Adipocyte (in vitro differentiated cells): ENCODE data around the gene MS4A10.
"Not testable (repeated sequence)": the region's sequence is repeated elsewhere in the genome, so short reads cannot be mapped to it uniquely, and the experiment has no call there.

Experiments
- DNase-seq: peaks from one replicate; pipeline ENCODE4 v3.0.0-alpha.2; 2015; ENCODE audit warnings: low read depth
- H3K27me3 ChIP-seq: replicated peaks from 2 replicates; pipeline ENCODE4 v1.7.0; 2013; ENCODE audit warnings: mild to moderate bottlenecking, low read length, moderate library complexity; ENCODE audit not compliant: control insufficient read depth, insufficient read depth
- H3K36me3 ChIP-seq: 2 replicates; pipeline ENCODE4 v1.7.0; 2013; ENCODE audit warnings: low read length, mild to moderate bottlenecking, moderate library complexity; ENCODE audit not compliant: control insufficient read depth, insufficient read depth, severe bottlenecking
- H3K4me1 ChIP-seq: 2 replicates; pipeline ENCODE4 v1.7.0; 2013; ENCODE audit warnings: mild to moderate bottlenecking, low read length, moderate library complexity; ENCODE audit not compliant: control insufficient read depth, insufficient read depth
- H3K4me3 ChIP-seq: 2 replicates; pipeline ENCODE4 v1.7.0; 2013; ENCODE audit warnings: mild to moderate bottlenecking, low read length, moderate library complexity
- H3K9ac ChIP-seq: 2 replicates; pipeline ENCODE4 v1.7.0; 2013; ENCODE audit warnings: mild to moderate bottlenecking, low read length, moderate library complexity
- H3K9me3 ChIP-seq: 2 replicates; pipeline ENCODE4 v1.7.0; 2013; ENCODE audit warnings: mild to moderate bottlenecking, low read length, moderate library complexity; ENCODE audit not compliant: control insufficient read depth

The MS4A10 gene

DNA sequence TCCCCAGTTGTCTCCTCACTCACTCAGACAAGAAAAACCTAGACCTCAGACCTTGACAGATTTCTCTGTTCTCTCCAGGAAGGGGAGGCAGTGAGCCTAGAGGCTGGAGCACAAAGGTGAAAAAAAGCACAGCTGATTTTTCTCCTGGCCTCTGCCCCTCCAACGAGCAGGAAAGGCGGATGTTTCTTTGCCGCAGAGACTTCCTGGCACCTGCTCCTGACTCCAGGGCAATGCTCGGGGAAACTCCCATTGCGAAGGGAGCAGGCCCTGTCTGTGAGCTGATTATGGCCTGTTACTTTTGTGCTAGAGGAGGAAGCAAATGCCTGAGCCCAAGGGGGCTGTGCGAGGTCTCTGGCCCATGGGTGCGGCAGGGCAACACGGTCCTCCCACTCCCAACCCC, 25.4 kb downstream of the MS4A10 start:
- no peak for DNase-seq
- H3K4me3 ChIP-seq: no peak overlapping the region
- no peak overlapping the region for H3K9ac ChIP-seq
- peaks cover 37% of the 10 kb centered on the region for H3K27me3 ChIP-seq
- no peaks in the 10 kb centered on the region for H3K4me1 ChIP-seq
- no peaks in the 10 kb centered on the region for H3K36me3 ChIP-seq
- peaks cover 4% of the 10 kb centered on the region for H3K9me3 ChIP-seq

DNA sequence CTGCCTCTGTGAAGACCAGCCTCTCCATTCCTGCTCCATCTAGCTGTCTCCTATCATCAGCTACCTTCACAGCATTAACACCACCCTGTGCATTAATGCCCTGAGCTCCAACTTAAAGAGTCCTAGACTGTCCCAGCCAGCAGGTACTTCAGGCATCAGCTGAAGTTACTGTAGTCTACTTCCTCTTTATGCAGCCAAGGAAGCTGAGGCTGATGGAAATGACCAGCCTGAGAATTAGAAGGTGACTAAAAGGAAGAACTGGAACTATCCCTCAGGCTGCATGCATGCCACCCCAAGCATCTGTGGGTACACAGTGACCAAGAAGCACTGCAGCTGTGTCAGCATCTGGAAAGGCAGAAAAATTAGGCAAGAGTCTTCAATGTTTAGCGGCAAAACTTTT, 28.2 kb downstream of the MS4A10 start:
- no peak overlapping the region for H3K9ac ChIP-seq
- no peaks in the 10 kb centered on the region for H3K36me3 ChIP-seq
- peaks cover 33% of the 10 kb centered on the region for H3K27me3 ChIP-seq
- H3K4me3 ChIP-seq: no peak overlapping the region
- H3K4me1 ChIP-seq: no peaks in the 10 kb centered on the region
- DNase-seq: no peak
- peaks cover 19% of the 10 kb centered on the region for H3K9me3 ChIP-seq

DNA sequence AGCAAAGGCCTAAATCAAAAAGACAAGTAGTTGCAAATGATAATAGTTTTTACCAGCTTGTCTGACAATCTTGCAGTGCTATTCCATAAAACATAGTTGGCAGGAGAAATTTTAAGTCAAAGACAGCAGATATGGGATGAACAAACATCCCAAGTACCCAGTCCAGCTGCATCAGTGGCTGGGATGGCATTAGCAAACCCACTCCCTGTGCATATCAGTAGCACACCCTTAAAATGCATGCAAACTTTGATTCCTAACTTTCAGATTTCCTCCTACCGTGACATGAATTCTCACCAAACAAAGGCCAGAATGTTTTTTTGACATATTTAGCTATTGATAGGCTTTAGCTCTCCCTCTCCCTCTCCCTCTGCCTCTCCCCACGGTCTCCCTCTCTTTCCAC, 29.0 kb downstream of the MS4A10 start:
- DNase-seq: no peak
- H3K4me1 ChIP-seq: no peaks in the 10 kb centered on the region
- H3K9ac ChIP-seq: no peak overlapping the region
- peaks cover 19% of the 10 kb centered on the region for H3K9me3 ChIP-seq
- no peaks in the 10 kb centered on the region for H3K36me3 ChIP-seq
- no peak overlapping the region for H3K4me3 ChIP-seq
- H3K27me3 ChIP-seq: peaks cover 33% of the 10 kb centered on the region

DNA sequence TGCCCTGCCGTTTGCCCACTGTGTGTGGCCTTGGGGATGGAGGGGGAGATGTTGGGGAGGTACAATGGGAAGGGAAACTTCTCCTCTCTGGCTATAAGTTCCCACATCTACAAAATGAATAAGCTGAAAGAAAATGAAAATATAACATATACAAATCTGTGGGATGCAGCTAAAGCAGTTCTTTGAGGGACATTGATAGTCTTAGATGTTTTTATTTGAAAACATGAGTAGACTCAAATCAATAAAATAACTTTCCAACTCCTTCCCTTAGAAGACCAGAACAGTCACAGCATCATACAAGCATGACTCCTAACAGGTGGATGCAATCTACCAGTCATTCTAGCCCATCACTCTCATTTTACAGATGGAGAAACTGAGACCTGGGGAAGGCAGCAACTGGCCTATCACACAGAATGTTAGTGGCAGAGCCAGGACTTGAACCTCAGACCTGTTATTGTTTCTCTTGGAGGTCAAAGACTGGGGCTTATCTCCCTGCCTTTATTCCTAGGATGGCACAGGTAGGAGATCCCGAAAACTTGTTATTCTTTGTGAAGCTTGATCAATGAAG, 31.5 kb downstream of the MS4A10 start:
- H3K4me3 ChIP-seq: no peak overlapping the region
- peaks cover 19% of the 10 kb centered on the region for H3K9me3 ChIP-seq
- DNase-seq: no peak
- peaks cover 2% of the 10 kb centered on the region for H3K4me1 ChIP-seq
- H3K9ac ChIP-seq: no peak overlapping the region
- peaks cover 37% of the 10 kb centered on the region for H3K27me3 ChIP-seq
- H3K36me3 ChIP-seq: no peaks in the 10 kb centered on the region

DNA sequence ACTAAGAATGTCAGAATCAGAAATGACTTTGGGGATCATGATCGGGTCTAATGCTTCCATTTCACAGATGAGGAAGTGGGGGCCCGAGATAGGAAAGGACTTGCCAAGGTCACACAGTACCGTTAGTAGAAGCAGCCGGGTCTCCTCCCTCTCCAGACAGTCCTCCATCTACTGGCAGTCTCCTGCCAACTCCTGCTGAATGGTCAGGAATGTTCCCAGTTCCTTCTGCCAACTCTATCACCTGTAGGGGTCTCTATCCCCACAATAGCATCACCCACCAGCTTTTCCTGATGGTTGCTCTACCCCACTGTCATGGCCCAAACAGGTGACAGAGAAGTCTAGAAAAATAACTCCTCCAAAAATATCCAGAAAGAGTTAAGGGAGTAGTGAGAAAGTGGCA, 32.9 kb downstream of the MS4A10 start:
- Histone ChIP-seq H3K4me3 (no peak overlapping the region), H3K27me3 (peaks cover 29% of the 10 kb centered on the region), H3K36me3 (no peaks in the 10 kb centered on the region), H3K4me1 (peaks cover 5% of the 10 kb centered on the region), H3K9me3 (peaks cover 18% of the 10 kb centered on the region), H3K9ac (no peak overlapping the region)
- no peak for DNase-seq

DNA sequence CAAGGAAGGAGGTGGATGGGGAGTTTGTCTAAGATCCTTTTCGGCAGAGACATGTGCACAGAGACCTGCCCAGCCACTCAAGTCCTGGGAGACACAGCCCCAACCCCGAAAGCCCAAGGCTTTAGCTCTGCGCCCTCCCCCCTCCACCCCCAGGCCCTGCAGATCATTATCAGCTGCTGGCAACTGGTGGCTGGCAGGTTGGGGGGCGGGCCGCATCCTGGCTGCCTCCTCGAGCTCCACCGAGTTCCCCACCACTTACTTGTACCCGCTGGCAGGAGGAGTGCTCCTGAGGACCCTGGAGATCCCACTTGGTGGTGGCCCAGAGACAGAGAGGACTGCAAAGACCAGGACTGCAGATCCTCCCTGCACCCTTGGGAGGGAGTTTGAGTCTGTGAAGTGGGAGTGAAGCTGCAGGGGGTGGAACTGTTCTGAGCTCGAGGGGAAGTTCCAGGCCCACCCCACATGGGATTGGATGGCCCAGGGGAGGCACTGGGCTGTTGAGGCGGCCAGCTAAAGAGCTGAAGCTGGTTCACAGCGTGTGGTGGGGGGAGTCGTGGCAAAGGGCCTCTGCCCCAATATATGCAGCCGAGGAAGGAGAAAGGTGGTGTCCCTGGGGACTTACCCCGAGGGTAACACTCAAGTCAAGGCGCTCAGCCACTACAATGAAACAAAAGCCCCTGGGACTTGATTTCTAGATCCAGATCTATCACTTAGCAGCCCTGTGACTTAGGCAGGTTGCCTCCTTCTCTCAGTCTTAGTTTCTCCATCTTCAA, 36.9 kb downstream of the MS4A10 start:
- Histone ChIP-seq H3K4me1 (peaks cover 5% of the 10 kb centered on the region), H3K9ac (no peak overlapping the region), H3K4me3 (no peak overlapping the region), H3K27me3 (peaks cover 30% of the 10 kb centered on the region), H3K9me3 (peaks cover 7% of the 10 kb centered on the region), H3K36me3 (no peaks in the 10 kb centered on the region)
- no peak for DNase-seq

DNA sequence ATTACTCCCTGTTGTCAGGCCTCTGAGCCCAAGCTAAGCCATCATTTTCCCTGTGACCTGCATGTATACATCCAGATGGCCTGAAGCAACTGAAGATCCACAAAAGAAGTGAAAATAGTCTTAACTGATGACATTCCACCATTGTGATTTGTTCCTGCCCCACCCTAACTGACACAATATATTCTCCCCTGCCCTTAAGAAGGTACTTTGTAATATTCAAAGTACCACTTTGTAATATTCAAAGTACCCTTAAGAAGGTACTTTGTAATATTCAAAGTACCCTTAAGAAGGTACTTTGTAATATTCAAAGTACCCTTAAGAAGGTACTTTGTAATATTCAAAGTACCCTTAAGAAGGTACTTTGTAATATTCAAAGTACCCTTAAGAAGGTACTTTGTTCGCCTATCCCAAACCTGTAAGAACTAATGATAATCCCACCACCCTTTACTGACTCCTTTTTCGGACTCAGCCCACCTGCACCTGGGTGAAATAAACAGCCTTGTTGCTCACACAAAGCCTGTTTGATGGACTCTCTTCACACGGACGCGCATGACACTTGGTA, 38.7 kb downstream of the MS4A10 start:
- peaks cover 48% of the 10 kb centered on the region for H3K27me3 ChIP-seq
- not testable (repeated sequence) for H3K4me1 ChIP-seq, DNase-seq, H3K9ac ChIP-seq, H3K36me3 ChIP-seq, H3K9me3 ChIP-seq, H3K4me3 ChIP-seq

DNA sequence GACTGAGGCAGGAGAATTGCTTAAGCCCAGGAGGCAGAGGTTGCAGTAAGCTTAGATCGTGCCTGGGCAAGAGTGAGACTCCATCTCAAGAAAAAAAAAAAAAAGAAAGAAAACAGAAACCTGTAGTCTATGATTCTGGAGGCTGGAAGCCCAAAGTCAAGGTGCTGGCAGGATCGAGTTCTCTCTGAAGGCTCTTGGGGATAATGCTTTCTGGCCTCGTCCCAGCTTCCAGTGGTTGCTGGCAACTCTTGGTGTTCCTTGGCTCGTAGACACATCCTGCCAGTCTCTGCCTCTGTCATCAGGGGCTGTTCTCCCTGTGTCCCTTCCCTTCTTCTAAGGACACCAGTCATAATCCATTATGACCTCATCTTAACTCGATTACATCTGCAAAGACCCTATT, 40.0 kb downstream of the MS4A10 start:
- H3K36me3 ChIP-seq: no peaks in the 10 kb centered on the region
- peaks cover 5% of the 10 kb centered on the region for H3K4me1 ChIP-seq
- peaks cover 44% of the 10 kb centered on the region for H3K27me3 ChIP-seq
- H3K9ac ChIP-seq: no peak overlapping the region
- no peak for DNase-seq
- H3K9me3 ChIP-seq: no peaks in the 10 kb centered on the region
- H3K4me3 ChIP-seq: no peak overlapping the region

DNA sequence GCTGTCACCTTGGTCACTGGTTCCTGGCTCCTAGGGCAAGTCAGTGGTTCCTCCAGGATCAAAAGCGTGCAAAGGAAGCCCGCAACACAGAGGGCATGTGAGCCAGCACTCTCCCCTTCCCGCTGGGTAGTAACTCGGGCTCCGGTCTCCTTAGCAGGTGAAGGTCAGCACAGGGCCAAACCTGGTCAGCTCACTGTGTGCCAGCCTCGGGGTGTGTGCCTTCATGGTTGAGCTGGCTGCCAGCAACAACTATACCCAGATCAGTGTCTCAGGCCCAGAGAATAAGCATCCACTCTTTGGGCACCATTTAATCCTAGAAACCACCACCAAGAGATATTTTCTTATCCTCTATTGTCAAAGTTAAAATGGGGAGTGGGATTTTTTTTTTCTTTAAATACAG, 40.7 kb downstream of the MS4A10 start:
- H3K9ac ChIP-seq: no peak overlapping the region
- no peaks in the 10 kb centered on the region for H3K36me3 ChIP-seq
- DNase-seq: no peak
- H3K4me1 ChIP-seq: peaks cover 5% of the 10 kb centered on the region
- no peaks in the 10 kb centered on the region for H3K9me3 ChIP-seq
- H3K27me3 ChIP-seq: peaks cover 39% of the 10 kb centered on the region
- H3K4me3 ChIP-seq: no peak overlapping the region

DNA sequence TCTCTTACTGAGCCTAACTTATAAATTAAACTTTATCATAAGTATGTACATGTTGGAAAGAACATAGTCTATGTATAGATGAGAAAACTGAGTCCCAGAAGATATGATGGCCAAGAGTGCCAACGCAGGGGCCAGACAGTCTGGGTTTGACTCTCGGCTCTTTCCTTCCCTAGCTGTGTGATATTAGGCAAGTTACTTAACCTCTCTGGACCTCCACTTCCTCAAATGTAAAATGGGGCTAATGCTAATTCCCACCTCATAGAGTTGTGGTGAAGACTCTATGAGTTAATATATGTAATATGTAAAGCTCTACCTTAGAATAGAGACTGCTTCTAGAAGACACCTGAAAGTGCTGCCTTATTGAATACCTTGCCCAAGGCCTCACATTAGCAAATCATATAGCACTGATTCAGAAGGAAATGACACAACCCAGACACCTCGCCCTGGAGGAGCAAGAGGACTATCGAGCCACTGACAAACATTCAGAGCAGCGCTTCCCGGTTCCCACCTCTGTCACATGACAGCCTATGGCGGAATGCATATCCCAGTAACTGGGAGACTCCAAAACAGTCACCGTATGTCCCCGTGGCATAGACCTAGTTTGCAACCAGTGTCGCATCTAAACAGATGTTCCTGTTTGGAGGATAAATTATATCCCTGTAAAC, 45.5 kb downstream of the MS4A10 start:
- no peaks in the 10 kb centered on the region for H3K9me3 ChIP-seq
- H3K4me1 ChIP-seq: peaks cover 16% of the 10 kb centered on the region
- peaks cover 27% of the 10 kb centered on the region for H3K27me3 ChIP-seq
- no peak overlapping the region for H3K4me3 ChIP-seq
- no peak overlapping the region for H3K9ac ChIP-seq
- DNase-seq: no peak
- no peaks in the 10 kb centered on the region for H3K36me3 ChIP-seq

DNA sequence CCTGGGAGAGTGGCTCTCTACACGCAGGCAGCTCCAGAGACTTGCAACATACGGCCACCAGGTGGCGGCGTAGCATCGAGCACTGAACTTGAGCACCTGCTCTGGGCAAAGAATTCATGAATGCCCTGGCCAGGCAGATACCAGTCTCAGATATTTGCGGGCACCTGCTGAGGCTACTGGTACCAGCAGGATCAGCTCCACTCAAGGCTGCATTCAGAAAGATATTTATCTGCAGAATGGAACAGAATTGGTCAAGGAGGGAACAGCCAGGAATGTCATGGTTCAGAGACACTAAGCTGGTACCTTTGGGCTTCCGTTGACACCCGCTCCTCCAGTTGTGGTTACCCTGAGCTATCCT, 46.0 kb downstream of the MS4A10 start:
- Histone ChIP-seq H3K36me3 (no peaks in the 10 kb centered on the region), H3K4me1 (peaks cover 16% of the 10 kb centered on the region), H3K27me3 (peaks cover 27% of the 10 kb centered on the region), H3K9ac (no peak overlapping the region), H3K4me3 (no peak overlapping the region), H3K9me3 (no peaks in the 10 kb centered on the region)
- peak; percentile 91 for DNase-seq
